Fibroblast of lung (primary cell): Measurements from ENCODE around the gene RMDN3.

Experiments
- CTCF ChIP-seq, 2 donors: IDR thresholded peaks in 1 of 2; conservative IDR thresholded peaks in 1 of 2; 1 replicate in 1 of 2; 2 replicates in 1 of 2; pipeline ENCODE4 v1.5.1; 2011 to 2012; ENCODE audit warnings: low read length in 2 of 2, control low read depth in 1 of 2, inconsistent platforms in 1 of 2, low read depth in 1 of 2, mild to moderate bottlenecking in 1 of 2
- EZH2 ChIP-seq: IDR thresholded peaks from 2 replicates; pipeline ENCODE4 v1.5.1; 2012; ENCODE audit warnings: low read length, control low read depth, mild to moderate bottlenecking; ENCODE audit errors: missing control alignments

DNA sequence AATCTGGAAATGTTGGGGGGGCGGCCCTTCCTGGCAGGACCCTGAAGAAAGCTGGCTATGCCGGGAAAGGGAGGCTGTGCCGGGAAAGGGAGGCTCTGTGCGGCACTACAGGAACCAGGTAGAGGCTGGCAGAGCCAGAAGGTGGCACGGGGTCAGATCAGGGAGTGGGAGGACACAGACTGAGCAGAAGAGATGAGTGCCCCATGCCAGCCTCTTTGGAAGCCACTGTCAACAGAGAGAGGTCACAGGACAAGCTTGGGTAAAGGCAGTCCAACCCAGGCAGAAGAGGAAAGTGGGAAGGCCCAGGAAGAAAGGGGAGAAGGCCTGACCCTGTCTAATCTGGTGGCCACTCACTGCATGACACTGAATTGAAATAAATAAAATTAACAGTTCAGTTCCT, 16.2 kb upstream of the RMDN3 start:
- TF ChIP-seq CTCF (conservative IDR thresholded peaks at IDR 0.05 in 1 of 2, IDR thresholded peaks at IDR 0.05 in 1 of 2; ENCODE audit: low read depth in 1 of 2, low read length in 2 of 2) (no peak), EZH2 (no peak)
